Skeletal muscle cell (primary cell): ENCODE data around the gene PEDS1.
"Not testable (repeated sequence)": the region's sequence is repeated elsewhere in the genome, so short reads cannot be mapped to it uniquely, and the experiment has no call there.

Experiments used
- DNase-seq: peaks from one replicate; pipeline ENCODE4 v3.0.0-alpha.2; 2010; ENCODE audit warnings: low read depth
- H3K4me3 ChIP-seq: 2 replicates; pipeline ENCODE4 v1.5.1; 2011; ENCODE audit warnings: low read depth, mild to moderate bottlenecking, control low read depth, low read length, moderate library complexity

PEDS1 gene

DNA sequence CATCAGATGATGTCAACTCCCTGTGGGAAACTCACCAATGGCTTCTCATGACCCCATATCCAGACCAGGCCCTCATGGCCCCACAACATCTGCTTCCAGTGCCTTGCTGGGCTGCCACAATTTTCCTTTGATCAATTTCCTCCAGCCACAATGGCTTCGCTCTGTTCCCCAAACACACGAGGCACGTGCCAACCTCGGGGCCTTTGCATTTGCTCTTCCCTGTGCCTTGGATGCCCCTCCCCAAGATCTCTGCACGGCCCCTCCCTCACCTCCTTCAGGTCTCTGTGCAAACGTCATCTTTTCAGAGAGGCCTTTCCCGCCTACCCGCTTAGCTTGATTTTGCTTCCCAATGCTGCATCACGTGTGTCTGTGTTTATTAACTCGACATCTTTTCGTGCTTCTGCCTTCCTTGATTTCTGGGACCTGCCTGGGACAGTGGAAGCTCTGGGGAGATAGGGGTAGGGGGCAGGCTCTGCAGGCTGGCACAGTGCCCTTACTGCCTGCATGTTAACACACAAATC lies 13.1 kb downstream of the PEDS1 start:
- no peak overlapping the region for H3K4me3 ChIP-seq
- DNase-seq = no peak

DNA sequence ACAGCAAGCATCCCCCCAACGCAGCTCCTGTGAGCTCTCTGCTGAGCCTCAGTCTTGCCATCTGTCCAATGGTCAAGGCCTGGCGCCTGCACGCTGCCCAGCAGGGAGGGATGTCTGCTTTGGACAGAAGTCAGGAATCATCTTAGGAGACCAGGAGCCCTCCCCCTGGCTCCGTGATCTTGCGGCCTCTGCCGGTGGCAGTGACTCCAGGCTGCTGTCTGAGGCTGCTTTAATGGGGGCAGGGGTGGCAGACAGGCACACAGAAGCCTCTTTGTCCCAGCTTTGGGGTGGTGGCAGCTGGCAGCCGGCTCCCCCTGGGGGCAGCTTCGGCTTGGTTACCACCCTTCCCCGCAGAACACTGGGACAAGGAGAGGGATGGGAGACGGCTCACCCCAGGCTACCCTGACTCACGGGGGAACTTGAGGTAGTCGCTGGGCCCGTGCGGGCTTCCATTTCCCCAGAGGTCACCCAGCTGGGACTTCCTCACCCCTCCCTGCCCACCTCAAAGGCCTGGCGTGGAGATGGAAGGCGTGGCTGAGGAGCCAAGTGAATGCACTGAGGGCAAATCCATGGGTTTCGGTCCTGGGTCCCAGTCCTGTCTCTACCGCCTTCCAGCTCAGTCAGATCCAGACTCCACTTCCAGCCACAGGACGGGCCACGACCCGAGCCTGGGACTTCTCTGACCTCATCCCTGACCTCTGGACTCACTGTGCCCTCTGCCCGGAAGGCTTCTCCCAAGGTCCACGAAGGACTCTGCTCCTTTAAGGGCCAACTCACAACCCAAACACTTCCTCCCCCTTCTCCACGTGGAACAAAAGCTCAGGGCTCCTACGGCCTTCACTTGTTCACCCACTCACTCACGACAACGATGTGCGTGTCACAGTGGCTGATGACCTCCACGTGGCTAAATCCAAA lies 14.8 kb downstream of the PEDS1 start:
- no peak overlapping the region for H3K4me3 ChIP-seq
- no peak for DNase-seq

DNA sequence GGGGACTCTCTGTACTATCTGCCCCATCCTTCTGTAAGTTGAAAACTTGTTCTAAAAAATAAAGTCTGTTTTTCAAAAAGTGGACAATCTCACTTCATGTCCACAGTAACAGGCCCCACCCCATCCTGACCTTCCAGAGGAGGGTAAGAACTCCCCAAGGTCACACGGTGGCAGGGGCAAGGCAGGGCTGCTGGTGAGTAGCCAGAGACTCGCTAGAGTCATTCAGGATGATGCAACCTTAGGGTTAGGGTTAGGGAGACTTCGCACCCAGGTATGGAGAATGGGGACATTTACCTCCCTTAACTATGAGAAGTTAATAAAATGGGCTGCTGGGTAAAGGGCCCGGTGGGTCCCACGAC lies 15.4 kb downstream of the PEDS1 start:
- DNase-seq = no peak
- no peak overlapping the region for H3K4me3 ChIP-seq

DNA sequence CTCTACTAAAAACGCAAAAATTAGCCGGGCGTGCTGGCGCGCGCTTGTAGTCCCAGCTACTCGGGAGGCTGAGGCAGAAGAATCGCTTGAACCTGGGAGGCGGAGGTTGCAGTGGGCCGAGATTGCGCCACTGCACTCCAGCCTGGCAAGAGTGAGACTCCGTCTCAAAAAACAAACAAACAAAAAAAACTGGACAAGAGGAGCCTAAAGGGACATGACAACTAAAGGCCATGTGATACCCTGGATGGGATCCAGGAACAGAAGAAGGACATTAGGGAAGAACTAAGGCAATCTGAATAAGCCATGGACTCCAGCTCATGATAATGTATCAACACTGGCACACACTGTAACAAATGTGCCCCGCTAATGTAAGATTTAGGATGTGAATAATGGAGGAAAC lies 15.8 kb downstream of the PEDS1 start:
- H3K4me3 ChIP-seq, DNase-seq: not testable (repeated sequence)

DNA sequence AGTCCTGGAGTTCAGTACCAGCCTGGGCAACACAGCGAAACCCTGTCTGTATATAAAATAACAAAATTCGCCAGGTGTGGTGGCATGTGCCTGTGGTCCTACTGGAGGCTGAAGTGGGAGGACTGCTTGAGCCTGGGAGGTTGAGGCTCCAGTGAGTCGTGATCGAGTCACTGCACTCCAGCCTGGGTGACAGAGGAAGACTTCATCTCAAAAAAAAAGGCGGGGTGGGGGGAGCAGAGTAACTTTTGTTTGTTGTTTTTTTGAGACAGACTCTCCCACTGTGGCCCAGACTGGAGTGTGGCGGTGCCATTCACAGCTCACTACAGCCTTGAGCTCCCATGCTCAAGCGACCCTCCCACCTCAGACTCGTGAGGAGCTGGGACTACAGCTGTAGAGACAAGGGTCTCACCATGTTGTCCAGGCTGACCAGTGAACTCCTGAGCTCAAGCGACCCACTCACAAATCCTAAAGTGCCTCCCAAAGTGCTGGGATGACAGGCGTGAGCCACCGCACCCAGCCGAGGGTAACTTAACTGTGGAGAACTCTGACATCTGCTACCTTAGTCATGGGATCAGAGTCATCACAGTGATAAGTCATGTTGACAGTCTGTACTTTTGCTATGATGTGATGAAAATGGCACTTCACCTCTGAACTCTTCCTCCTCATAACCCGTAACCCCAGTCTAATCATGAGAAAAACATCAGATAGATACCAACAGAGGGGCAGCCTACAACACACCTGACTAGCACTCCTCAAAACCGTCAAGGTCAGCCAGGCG lies 16.5 kb downstream of the PEDS1 start:
- no peak for DNase-seq
- H3K4me3 ChIP-seq = no peak overlapping the region

DNA sequence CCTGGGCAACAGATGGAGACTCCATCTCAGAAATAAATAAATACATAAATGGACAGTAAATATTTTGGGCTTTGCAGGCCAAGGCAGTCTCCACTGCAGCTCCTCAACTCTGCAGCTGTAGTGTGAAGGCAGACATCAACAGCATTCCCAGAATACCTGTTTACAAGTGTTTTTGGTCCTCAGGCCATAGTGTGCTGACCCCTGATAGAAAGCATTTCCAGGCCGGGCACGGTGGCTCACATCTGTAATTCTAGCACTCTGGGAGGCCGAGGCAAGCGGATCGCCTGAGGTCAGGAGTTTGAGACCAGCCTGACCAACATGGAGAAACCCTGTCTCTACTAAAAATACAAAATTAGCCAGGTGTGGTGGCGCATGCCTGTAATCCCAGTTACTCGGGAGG lies 18.4 kb downstream of the PEDS1 start:
- not testable (repeated sequence) for H3K4me3 ChIP-seq, DNase-seq

DNA sequence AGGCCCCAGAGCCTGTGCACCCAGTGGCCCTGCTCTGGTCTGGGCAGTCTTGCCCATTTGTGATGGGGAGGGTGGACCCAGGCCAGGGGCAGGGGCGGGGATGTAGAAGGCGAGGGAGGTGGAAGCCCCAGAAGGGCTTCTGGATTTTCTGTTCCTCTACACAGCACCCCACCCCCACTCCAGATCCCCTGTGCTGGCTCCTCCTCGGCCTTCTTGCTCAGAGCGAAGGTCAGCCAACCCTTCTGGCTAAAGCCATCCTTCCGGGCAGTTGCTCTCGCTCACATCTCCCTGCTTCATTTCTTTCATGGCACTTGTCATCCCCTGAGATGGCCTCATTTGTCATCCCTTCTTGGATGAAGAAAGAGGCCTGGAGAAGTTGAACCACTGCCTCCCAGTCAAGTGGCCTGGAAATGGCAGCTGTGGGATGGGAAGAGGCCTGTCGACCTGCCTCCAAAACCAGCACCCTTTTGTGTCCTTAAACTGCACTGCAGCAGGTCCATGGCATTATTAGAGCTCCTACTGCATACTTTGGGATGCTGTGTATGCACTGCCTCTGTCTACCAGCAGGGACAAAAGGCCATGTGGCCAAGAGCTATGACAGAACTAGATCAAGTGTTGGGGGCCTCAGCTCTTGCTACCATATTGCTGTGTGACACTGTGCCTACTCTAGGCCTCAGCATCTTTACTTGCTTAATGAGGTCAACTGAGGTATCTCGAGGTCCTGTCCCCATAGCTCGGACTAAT lies 19.9 kb downstream of the PEDS1 start:
- no peak for DNase-seq
- H3K4me3 ChIP-seq = no peak overlapping the region

DNA sequence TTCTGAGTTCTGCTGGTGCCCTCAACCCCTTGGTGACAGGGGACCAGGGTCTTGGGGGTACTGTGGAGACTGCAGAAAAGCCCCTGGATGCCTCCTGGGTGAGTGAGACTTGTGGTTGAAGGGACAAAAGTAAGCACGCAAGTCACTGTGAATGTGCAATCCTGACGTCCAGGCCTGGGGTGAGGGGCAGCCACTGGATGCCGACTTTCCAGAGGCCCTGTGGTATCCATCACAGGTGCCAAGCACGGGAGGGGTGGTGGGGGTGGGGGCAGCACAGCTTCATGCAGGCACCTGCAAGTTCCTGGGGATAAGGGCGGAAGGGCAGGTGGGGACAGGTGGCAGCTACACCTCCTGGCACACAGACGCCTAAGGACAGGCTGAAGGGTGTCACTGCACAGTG lies 20.5 kb downstream of the PEDS1 start:
- DNase-seq = no peak
- no peak overlapping the region for H3K4me3 ChIP-seq

DNA sequence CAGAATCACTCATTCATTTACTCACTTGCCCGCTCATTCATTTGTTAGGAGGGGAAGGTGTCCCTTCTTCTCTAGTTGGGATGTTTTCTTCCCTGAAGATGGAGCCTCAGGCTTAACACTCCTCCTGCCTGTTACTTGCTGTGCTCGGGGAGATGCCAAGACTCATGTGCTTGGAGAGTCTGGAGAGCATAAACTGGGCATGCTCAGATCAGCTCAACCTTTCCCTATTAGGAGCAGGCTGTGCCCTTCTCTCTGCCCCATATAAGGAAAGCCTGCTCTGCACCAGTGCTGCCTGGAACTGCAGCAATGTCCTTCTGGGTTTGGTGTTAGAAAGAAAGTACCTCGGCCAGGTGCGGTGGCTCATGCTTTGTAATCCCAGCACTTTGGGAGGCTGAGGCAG lies 22.5 kb downstream of the PEDS1 start:
- no peak overlapping the region for H3K4me3 ChIP-seq
- DNase-seq = no peak

DNA sequence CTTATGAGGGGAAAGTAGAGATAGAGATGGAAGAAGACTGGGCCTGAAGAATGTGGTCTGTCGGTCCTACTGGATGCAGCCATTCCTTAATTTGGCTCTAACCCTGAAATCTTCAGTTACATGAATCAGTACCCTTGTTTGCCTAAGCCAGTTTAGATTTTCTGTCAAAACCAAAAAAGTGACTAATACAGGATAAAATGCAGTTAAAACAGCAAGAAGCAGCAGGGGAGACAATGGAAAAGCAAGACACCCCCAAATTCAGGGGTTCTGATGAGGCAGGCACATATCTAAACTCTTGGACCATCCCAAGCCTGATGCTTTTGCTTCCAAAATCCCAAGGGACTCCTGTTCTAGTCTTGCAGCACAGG lies 23.2 kb downstream of the PEDS1 start:
- no peak overlapping the region for H3K4me3 ChIP-seq
- no peak for DNase-seq

DNA sequence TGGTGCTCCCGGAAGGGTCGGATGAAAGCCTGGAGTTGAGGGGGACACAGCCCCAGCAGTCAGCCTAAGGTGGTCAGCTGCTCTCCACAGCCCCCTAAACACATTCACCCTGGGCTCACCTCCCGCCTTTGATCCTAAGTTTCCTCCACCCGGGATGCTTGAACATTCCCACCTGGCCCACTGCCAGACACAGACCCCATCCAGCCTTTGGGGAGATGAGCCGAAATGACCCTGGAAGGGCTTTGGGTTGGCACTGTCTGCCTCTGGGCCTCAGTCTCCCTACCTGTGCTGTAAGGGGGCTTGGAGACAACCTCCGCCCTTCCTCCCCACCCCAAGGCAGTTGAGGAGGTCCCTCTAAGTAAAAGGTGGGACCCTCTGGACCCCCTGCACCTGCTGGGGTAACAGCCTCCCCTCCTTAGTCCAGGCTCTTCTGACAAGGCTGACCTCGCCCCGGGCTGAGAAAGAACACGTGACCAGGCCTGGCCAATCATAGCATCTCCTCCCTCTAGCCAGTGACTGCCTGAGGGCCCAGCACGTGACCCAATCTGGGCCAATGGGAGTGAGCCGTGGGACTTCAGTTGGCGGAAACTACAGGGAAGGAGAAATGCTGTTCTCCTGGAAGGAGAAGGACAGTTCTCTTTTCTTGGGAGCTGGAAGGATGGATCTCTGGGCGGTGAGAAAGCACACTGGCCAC lies 23.7 kb downstream of the PEDS1 start:
- DNase-seq = no peak
- no peak overlapping the region for H3K4me3 ChIP-seq

DNA sequence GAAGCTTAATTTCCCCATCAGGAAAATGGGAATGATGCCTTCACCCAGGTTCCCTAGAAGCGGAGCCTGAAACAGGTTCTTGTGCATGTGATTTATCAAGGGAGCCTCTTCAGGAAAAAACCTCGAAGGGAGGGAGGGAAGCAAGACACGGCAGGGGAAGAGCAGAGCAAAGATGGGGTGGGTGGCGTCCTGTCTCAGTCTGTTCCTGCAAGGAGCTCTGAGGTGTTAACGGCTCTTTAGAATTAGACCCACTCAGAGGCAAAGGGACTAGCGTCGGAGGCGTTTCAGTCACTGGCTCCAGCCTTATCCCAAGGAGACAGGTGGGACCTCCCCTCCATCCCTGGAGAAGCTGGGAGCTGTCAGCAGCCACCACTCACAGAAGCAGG lies 25.0 kb downstream of the PEDS1 start:
- no peak for DNase-seq
- H3K4me3 ChIP-seq = no peak overlapping the region

DNA sequence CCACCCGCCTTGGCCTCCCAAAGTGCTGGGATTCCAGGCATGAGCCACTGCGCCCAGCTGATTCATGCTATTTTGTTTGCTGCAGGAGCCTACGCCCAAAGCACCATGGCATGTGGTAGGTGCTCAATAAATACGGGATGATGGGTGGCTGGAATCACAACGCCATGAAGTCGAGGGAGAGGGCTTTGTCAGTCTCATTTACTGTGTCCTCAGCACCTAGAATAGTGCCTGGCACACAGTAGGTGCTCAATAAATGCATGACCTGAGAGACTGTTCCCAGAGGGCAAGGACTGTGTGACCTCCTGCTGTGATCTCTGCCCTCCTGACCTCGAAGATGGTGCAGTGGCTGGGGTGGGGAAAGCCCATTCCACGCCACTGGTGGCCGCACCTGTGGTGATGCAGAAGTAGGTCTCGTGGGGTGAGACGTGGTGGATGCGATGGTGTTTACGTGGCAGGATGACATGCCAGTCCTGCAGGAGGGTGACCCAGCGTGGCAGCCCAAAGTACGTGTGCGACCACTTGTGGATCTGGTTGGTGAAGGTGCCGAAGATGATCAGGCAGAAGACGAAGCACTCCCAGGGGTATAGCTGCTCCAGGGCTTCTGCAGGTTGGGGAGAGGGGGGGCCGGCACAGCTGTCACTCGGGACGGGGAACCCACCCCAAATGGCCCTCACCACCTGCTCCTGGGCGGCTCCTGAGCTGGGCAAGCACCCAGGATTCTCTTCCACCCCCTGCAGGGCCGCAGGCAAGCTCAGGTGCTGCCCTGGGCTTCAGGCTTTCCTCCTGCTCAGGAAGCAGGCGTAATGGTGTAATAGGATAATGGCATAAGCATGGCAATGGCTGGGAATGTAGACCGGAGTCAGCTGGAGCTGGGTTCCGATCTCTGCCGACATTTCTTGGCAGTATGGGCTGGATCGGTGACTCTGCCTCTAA lies 25.7 kb downstream of the PEDS1 start:
- DNase-seq = no peak
- no peak overlapping the region for H3K4me3 ChIP-seq

DNA sequence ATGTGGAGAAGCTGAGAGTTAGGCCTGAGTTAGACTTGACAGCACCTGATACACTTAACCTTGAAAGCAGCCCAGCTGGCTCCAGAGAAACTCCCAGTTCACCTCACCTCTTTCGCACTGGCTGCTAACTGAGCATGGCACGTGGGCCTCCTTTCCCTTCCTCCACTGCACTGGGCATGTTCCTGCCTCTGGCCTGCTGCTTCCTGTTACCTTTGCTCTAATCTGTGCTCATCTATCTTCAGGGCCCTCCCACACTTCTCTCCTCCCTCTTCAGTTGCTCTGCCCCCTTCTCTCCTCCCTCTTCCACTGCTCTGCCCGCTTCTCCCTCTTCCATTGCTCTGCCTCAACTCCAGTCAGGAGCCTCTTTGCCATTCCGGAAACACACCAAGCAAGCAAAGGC lies 26.9 kb downstream of the PEDS1 start:
- H3K4me3 ChIP-seq = no peak overlapping the region
- no peak for DNase-seq

DNA sequence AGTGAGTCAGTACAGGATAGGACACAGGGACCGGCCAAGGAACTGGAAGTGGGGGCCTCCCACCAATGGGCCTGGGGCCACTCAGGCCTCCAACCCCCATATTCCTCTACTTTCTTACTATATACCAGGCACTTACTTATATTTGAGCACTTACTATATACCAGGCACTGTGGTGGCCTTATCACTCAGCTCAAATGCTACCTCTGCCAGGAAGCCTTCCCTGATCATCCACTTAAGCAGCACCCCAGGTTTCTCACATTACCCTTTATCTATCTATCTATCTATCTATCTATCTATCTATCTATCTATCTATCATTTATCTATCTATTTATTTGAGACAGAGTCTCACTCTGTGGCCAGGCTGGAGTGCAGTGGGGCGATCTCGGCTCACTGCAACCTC lies 28.2 kb downstream of the PEDS1 start:
- DNase-seq = no peak
- H3K4me3 ChIP-seq = no peak overlapping the region

DNA sequence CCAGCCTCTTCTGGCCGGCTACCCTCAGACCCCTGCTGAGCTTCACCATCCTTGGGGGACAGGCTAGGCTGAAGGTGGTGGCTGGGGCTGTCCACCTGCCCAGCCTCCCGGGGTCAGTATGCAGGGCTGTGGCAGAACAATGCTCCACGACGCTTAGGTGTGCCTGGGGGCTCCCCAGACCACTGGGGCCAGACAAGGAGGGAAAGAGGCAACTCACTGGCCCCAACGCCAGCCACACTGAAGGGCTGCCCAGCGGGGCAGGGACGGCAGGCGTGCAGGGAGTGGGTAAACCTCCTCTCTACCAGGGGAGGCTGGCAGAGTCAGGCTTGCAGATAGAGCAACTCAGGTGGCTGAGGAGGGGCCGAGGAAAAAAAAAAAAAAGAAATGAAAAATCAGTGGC lies 29.0 kb downstream of the PEDS1 start:
- no peak for DNase-seq
- no peak overlapping the region for H3K4me3 ChIP-seq

DNA sequence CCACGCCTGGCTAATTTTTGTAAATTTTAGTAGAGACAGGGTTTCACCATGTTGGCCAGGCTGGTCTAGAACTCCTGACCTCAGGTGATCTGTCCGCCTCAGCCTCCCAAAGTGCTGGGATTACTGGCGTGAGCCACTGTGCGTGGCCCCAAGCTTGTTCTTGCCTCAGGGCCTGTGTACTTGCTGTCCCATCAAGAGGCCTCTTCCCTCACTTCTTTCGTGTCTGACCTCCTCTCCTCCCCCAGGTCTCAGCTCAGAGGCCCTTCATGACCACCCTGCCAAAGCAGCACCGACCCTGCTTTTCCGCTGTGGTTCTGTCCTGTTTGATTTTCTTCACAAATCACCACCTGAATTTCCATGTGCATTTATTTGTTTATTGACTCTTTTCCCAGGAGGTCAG lies 30.1 kb downstream of the PEDS1 start:
- no peak for DNase-seq

DNA sequence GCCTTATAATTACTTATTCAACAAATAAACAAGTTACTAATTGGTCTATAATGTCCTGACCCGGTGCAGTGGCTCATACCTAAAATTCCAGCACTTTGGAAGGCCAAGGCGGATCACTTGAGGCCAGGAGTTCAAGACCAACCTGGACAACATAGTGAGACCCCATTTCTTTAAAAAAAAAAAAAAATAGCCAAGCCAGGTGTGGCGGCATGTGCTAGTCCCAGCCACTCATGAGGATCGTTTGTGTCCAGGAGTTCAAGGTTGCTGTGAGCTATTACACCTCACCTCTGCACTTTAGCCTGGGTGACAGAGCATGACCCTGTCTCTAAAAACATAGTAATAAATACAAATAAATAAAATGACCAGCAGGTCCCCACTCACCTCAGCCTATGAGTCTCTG lies 30.8 kb downstream of the PEDS1 start:
- H3K4me3 ChIP-seq = no peak overlapping the region
- no peak for DNase-seq

More for the DNA sequence above, 30.1 kb downstream of the PEDS1 start:
- no peak overlapping the region for H3K4me3 ChIP-seq
